Measurements from ENCODE around the gene TEX10.

TEX10 gene

DNA sequence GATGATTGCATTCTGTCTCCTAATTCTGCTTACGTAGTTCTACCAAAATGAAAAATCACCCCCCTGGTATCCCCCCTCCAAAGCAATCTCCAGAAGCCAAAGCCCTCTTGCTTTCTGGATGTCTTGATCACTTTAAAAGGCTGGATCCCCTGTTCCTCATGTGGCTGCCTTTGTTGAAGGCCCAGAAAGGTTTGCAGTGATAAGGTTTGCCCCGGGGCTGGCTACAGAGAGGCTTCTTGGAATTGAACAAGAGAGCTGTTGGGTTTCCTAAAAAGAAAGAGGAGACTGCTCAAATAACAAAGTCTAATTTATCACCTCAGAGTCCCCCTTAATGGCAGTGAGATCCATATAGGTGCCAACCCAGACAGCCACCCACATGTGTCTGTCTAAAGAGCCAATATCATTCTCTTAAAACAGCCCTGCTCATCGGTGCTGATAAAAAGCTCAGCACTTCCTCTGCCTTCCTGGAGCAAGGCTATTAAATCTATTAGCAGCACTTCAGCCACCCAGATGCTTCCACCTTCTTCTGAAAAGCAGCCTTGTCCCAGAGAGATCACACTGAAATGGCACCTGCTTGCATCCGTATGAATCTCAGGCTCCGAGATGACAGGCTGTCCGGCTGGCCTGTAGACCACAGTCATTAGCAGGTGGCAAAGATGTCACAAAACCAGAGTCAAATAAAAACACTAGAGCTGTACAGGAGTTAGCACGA, 70.9 kb downstream of the TEX10 start:
- DNase-seq = no peak

DNA sequence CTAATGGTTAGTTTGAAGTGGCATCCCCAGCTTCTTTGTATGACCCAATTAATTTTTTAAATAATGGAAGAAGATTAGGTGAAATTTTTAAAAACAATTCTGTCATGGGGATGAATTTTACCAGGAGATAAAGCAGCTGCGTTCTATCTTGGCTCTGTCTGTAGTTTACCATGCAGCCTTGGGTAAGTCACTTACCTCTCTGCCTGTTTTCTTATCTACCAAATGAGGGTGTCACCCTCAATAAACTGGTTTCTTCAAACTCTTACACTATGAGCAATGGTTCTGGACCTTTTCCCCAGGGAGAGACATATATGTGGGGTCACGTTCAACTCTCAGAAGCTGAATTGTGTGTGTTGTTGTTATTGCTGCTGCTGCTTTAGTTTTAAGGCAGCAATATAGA, 71.7 kb downstream of the TEX10 start:
- DNase-seq = no peak

DNA sequence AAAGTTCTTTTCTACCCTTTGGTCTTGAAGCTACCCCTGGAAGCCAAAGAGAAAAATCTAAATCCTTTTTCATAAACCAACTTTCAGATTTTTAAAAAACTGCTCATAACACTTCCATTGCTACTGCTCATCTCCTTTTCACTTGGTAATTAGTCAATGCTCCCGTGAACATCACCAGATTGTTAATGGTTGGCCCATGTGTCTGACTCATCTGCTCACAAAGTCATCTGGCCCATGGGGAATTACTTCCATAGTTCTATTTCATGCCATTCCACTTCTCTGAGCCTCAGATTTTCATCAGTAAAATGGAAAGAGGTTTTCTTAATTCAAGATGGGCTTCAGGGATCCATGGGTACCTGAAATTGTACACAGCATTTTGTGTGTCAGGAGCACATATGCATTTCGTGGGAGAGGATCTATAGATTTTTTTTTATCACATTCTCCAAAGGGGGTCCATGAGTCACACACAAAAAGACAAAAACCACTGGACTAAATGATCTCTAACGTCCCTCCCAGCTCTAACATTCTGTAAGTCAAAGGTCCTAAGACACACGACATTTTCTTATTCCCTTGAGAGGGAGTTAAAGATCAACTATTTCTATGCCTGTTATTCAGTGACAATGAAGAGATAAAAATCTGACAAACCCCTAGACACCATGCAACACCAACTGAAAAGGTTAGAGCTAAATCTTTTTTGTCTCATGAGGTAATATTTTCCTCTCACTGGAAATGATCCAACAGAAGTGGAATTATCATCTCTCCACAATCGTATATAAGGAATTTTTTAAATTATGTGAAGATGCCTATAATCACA, 75.4 kb downstream of the TEX10 start:
- no peak for DNase-seq

DNA sequence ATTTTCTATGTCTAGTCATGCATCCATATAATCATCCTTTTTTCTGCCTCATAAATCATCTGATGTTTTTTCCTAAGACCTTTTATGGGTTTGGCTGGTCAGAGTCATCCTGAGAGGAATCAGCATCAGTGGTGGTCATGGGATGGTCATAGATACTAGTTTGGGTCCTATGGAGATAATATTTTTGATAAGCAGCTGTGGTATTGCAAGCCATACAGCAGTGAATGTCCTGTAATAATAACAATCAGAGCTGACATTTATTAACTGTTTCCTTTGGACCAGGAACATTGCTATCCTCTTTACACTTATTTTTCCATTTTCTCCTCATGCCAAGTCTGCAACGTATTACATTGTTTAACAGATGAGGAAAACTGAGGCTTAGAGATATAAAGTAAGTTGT, 83.1 kb downstream of the TEX10 start:
- DNase-seq = no peak

DNA sequence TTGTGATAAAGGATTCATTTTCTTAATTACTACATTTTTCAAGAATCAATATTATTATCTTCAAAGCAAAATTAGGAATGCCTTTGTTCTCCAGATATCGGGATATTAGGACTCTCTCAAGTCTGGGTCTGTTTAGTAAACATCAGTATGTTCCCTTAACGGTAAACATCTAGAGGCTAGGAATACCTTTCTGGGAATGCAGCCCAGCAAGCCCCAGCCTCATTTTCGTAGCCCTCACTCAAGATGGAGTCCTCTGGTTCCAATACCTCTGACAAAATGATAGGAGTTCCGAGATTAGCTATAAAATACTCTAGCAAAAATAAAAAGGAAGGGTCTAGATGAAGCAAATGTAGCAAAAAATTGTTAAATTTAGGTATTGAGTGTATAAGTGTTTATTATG, 84.5 kb downstream of the TEX10 start:
- no peak for DNase-seq

DNA sequence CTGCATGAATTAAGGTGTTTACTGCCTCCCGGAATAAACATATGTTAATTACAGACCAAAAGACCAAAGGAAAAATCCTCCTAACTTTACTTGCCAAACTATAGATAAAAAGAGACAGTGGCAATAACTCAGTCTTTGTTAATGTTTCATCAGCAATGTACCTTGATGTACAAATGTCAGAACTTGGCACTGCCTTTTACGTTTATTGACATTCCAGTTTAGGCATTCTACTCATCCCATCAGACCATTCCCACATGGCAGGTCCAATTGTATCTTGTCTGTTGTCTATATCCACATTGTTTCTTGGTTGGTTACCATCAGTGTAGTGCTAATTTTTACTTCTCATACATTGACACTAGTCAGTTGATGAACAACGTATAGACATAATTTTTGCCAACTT, 85.5 kb downstream of the TEX10 start:
- DNase-seq = no peak
